ENCODE results near the gene B3GNT4. TPM values are rescaled to one million over a fixed set of nuclear protein-coding genes. Genes with fewer than 3 reads are reported as not detected.

The B3GNT4 gene
- total RNA-seq, 3 donors from 2014 or later, result 0.26 to 0.82 (median 0.66) TPM

- TF ChIP-seq CTCF (IDR thresholded peaks at IDR 0.05), result no peak
- no peaks in the 10 kb centered on the region for H3K36me3 ChIP-seq (ENCODE audit: low read depth)
- no peaks in the 10 kb centered on the region for H3K9me3 ChIP-seq
- intact Hi-C loops (cut with DNase I, micrococcal nuclease), result no loop called here
- no peaks in the 10 kb centered on the region for H3K4me1 ChIP-seq (ENCODE audit: low read depth)
- DNase-seq (no peak), ATAC-seq (no peak)
- H3K4me3 ChIP-seq, result no peak overlapping the region
Measured at GRCh38 chr12:122161682-122162081, 41.8 kb upstream of the B3GNT4 start.

- DNase-seq, result no peak
- H3K9me3 ChIP-seq, result no peaks in the 10 kb centered on the region
- TF ChIP-seq CTCF (IDR thresholded peaks at IDR 0.05), result no peak
- H3K4me1 ChIP-seq (ENCODE audit: low read depth), result no peaks in the 10 kb centered on the region
- no peak for ATAC-seq
- no peak overlapping the region for H3K4me3 ChIP-seq
- intact Hi-C loops (cut with DNase I, micrococcal nuclease), result no loop called here
- no peaks in the 10 kb centered on the region for H3K36me3 ChIP-seq (ENCODE audit: low read depth)
Measured at GRCh38 chr12:122162976-122163375, 40.5 kb upstream of the B3GNT4 start.

- no peak for TF ChIP-seq CTCF (IDR thresholded peaks at IDR 0.05)
- Histone ChIP-seq H3K4me1 (ENCODE audit: low read depth) (no peaks in the 10 kb centered on the region), H3K9me3 (no peaks in the 10 kb centered on the region), H3K4me3 (no peak overlapping the region), H3K36me3 (ENCODE audit: low read depth) (no peaks in the 10 kb centered on the region)
- DNase-seq (no peak), ATAC-seq (peak; percentile 25)
- intact Hi-C loops (cut with DNase I, micrococcal nuclease), result no loop called here
Measured at GRCh38 chr12:122166422-122167349, 36.8 kb upstream of the B3GNT4 start.

- Histone ChIP-seq H3K9me3 (no peaks in the 10 kb centered on the region), H3K4me1 (ENCODE audit: low read depth) (no peaks in the 10 kb centered on the region), H3K36me3 (ENCODE audit: low read depth) (no peaks in the 10 kb centered on the region), H3K4me3 (no peak overlapping the region)
- intact Hi-C loops (cut with DNase I, micrococcal nuclease), result no loop called here
- DNase-seq (no peak), ATAC-seq (no peak)
- TF ChIP-seq CTCF (IDR thresholded peaks at IDR 0.05), result no peak
Measured at GRCh38 chr12:122167356-122167925, 36.1 kb upstream of the B3GNT4 start.

- no peak overlapping the region for H3K4me3 ChIP-seq
- intact Hi-C loops (cut with DNase I, micrococcal nuclease), result no loop called here
- no peaks in the 10 kb centered on the region for H3K4me1 ChIP-seq (ENCODE audit: low read depth)
- DNase-seq, result no peak
- H3K36me3 ChIP-seq (ENCODE audit: low read depth), result no peaks in the 10 kb centered on the region
- H3K9me3 ChIP-seq, result no peaks in the 10 kb centered on the region
- no peak for ATAC-seq
- no peak for TF ChIP-seq CTCF (IDR thresholded peaks at IDR 0.05)
Measured at GRCh38 chr12:122168492-122168891, 35.0 kb upstream of the B3GNT4 start.
